GM23248 (cell line): ENCODE results near the gene BHLHE23. TPM values are rescaled to one million over a fixed set of nuclear protein-coding genes. Genes with fewer than 3 reads are reported as not detected.

Experiments used
- DNase-seq: peaks from one replicate; pipeline ENCODE4 v3.0.0-alpha.2; 2015
- H2AFZ ChIP-seq: fragments of 200-600 bp; sonication (generic); 2 replicates; pipeline ENCODE4 v1.6.1; 2016; ENCODE audit warnings: antibody characterized with exemption
- H3F3A ChIP-seq: fragments of 200-600 bp; sonication (generic); 2 replicates; pipeline ENCODE4 v1.6.1; 2016; ENCODE audit warnings: mild to moderate bottlenecking, antibody characterized with exemption, mixed run types; ENCODE audit not compliant: insufficient read depth
- H3K27ac ChIP-seq: fragments of 200-600 bp; sonication (generic); 2 replicates; pipeline ENCODE4 v1.5.1; 2016; ENCODE audit warnings: mild to moderate bottlenecking
- H3K27me3 ChIP-seq: fragments of 200-600 bp; sonication (generic); replicated peaks from 2 replicates; pipeline ENCODE4 v1.6.1; 2016; ENCODE audit warnings: mild to moderate bottlenecking; ENCODE audit not compliant: insufficient read depth
- H3K36me3 ChIP-seq: fragments of 200-600 bp; sonication (generic); 2 replicates; pipeline ENCODE4 v1.6.1; 2016; ENCODE audit warnings: low read depth, mild to moderate bottlenecking
- H3K4me1 ChIP-seq: fragments of 200-600 bp; sonication (generic); 2 replicates; pipeline ENCODE4 v1.6.1; 2016; ENCODE audit warnings: mild to moderate bottlenecking; ENCODE audit not compliant: insufficient read depth
- H3K4me2 ChIP-seq: fragments of 200-600 bp; sonication (generic); one replicate; pipeline ENCODE4 v1.6.1; 2016; ENCODE audit warnings: mild to moderate bottlenecking; ENCODE audit not compliant: unreplicated experiment
- H3K4me3 ChIP-seq: fragments of 200-600 bp; sonication (generic); 2 replicates; pipeline ENCODE4 v1.5.1; 2016; ENCODE audit warnings: mild to moderate bottlenecking
- H3K79me2 ChIP-seq: fragments of 200-600 bp; sonication (generic); 2 replicates; pipeline ENCODE4 v1.6.1; 2016; ENCODE audit warnings: mild to moderate bottlenecking; ENCODE audit not compliant: insufficient read depth
- H3K9ac ChIP-seq: fragments of 200-600 bp; sonication (generic); 2 replicates; pipeline ENCODE4 v1.6.1; 2016; ENCODE audit warnings: mild to moderate bottlenecking
- H3K9me2 ChIP-seq: fragments of 200-600 bp; sonication (generic); 2 replicates; pipeline ENCODE4 v1.6.1; 2016; ENCODE audit warnings: mixed run types, mild to moderate bottlenecking, moderate library complexity; ENCODE audit not compliant: insufficient read depth
- H3K9me3 ChIP-seq: fragments of 200-600 bp; sonication (generic); one replicate; pipeline ENCODE4 v1.6.1; 2017; ENCODE audit warnings: low read depth
- H4K20me1 ChIP-seq: fragments of 200-600 bp; sonication (generic); 2 replicates; pipeline ENCODE4 v1.6.0; 2016; ENCODE audit not compliant: insufficient read depth
- EZH2 ChIP-seq: fragments of 200-600 bp; sonication (generic); IDR thresholded peaks from 2 replicates; pipeline ENCODE4 v1.6.1; 2018; ENCODE audit warnings: antibody characterized with exemption, mild to moderate bottlenecking; ENCODE audit not compliant: insufficient read depth, poor library complexity, severe bottlenecking
- EZH2phosphoT487 ChIP-seq: fragments of 200-600 bp; sonication (generic); IDR thresholded peaks from 2 replicates; pipeline ENCODE4 v1.6.1; 2018; ENCODE audit warnings: antibody characterized with exemption, moderate library complexity, mild to moderate bottlenecking, low read depth; ENCODE audit not compliant: insufficient read depth
- WGBS, 2 experiments: methylation state at CpG; one replicate each; pipeline ENCODE4 v1.1.6; 2015 to 2017; ENCODE audit warnings: low lambda C conversion rate in 2 of 2, low coverage in 1 of 2; ENCODE audit errors: missing lambda C conversion rate in 2 of 2; 5-methylcytosine and 5-hydroxymethylcytosine counted together
- in situ Hi-C: fragments of 300-500 bp; cut with MboI; formaldehyde crosslinking; loops from 2 replicates; pipeline ENCODE4 v1.15.0; 2020
- polyA plus RNA-seq: library from polyadenylated mRNA; unstranded; fragments of >200 nt; fragmentation: Nextera tagmentation; extraction: Ambion mirVana; gene quantifications from 2 replicates; pipeline ENCODE4 v1.2.1, GENCODE V29; 2016
- total RNA-seq: library from RNA; depleted of rRNA; stranded (reverse); fragments of >200 nt; shearing (Covaris generic); gene quantifications from 2 replicates; pipeline ENCODE4 v1.2.3, GENCODE V29; 2014; rRNA removed

The BHLHE23 gene
- not detected in 2 replicates for total RNA-seq
- not detected in 2 replicates for polyA plus RNA-seq

DNA sequence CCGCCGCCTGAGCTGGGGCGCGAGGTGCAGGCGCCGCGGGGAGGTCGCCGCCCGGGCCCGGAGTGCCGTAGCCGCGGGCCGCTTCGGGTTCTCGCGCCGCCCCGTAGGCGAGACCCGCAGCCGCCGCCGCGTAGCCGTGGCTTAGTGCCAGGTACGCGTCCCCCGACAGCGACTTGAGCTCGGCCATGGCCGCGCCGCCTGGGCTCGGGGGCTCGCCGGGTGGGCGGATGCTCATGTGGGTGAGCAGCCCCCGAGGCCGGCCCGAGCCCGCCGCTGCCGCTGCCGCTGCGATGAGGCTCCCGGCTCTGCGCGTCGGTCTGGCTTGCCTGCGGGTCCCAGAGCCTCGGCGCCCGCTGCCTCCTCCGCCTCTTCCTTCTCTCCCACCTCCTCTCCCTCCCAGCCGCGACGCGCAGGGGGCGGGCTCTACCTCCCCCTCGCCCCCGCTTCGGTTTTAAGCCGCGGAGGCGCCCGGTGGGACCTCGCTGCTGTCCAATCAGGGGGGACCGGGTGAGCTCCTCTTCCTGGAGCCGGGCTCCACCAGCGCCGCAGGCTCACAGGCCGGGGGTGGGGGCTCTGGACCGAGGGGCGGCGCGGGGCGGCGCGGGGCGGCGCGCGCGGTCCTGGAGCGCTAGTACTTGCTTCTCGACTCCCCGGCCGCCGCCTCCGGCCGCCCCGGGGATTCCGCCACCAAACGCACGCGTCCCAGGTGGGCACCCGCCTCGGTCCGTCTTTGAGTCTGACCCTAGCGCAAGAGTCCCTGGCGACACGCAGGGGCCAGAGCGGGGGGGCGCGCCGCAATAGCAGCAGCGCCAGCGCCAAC is at the start of gene BHLHE23:
TSS of gene BHLHE23 (minus strand) at position 425 of the 820 bp plus-strand sequence. CDS start at position 235, 190 bp downstream.
- no peak for DNase-seq
- Histone ChIP-seq H3K79me2 (no peaks in the 10 kb centered on the region), H3K4me3 (no peak within 1 kb of the TSS), H3K9me3 (no peaks in the 10 kb centered on the region), H3K9ac (no peak within 1 kb of the TSS), H3K4me2 (no peak within 1 kb of the TSS), H3K4me1 (no peaks in the 10 kb centered on the region), H3K27ac (no peak within 1 kb of the TSS), H3K36me3 (no peaks in the 10 kb centered on the region), H4K20me1 (no peaks in the 10 kb centered on the region), H3K27me3 (peaks cover 82% of the 10 kb centered on the region), H2AFZ (no peak within 1 kb of the TSS), H3F3A (no peaks in the 10 kb centered on the region), H3K9me2 (no peaks in the 10 kb centered on the region)
- peak; percentile 81 for TF ChIP-seq EZH2
- TF ChIP-seq EZH2phosphoT487, result 0 out of 2 replicates have a peak, but pooled peaks have one; percentile 53
- in situ Hi-C loops, result no loop called here
- WGBS, 2 experiments, result 2 to 3% methylated on average over 62 to 76 of the region's 110 CpGs

DNA sequence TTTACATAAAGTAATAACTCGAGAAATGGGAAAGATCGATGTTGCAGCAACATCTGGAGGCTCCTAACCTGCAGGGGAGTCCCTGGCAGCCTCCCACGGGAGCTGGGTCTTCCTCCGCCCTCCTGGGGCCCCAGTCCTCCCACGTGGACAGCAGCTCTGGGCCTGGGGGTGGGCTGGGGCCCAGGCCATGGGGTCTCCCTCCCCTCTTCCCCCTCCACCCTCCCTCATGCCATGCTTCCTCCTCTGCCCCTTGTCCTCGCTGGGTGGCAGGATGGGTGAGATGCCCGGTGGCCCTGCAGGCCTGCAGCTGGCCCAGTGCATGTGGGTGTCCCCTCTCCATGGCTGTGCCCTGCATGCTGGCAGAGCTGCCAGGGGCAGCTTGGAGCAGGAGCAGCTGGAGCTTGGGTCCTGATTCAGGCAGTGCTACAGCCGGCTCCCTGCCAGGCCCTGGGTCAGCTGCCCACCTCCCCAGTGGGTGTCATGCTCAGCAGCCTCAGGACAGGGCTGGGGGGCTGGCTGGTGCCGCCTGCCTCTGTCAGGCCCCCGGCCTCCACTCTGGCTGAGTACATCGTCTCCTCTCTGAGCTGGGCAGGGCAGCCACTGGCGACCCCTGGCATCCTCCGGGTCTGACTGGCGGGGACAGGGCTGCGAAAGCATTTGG is 48.9 kb upstream of the BHLHE23 start:
- TF ChIP-seq EZH2 (no peak), EZH2phosphoT487 (no peak)
- WGBS, 2 experiments, result 29 to 36% methylated on average over 14 to 15 of the region's 15 CpGs
- Histone ChIP-seq H3K9me2 (no peaks in the 10 kb centered on the region), H3K9me3 (no peaks in the 10 kb centered on the region), H3K4me2 (no peak overlapping the region), H3F3A (peaks cover 10% of the 10 kb centered on the region), H3K27ac (no peak overlapping the region), H3K36me3 (no peaks in the 10 kb centered on the region), H4K20me1 (no peaks in the 10 kb centered on the region; the same call in 1 of the 2 replicates), H3K27me3 (peaks cover 29% of the 10 kb centered on the region), H3K4me3 (no peak overlapping the region), H3K79me2 (no peaks in the 10 kb centered on the region), H3K9ac (no peak overlapping the region), H2AFZ (no peak overlapping the region), H3K4me1 (no peaks in the 10 kb centered on the region)
- no peak for DNase-seq
- in situ Hi-C loops, result no loop called here

DNA sequence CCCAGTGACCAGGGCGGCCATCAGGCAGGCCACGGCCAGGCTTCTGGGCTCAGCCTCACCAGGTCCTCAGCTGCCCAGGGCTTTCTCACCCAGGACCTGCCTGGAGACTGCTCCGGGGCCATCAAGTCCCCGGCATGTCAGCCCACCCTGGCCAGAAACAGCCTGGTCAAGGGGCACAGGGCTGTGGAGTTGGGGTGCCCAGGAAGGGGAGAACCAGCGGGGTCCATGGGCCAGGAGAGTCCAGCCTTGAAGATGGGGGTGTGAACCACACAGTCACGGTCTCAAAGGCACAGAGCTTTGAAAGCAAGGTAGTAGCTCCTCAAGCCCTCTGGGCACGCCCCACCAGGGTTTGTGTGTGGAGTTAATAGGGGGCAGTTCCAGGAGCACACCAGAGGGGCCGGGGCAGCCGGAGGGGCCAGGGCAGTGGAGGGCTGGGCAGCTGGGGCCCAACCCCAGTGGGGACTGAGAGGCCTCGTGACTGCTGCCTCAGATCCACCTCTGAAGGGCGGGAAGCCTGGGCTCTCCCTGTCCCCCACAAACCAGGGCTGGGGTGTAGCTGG is 48.0 kb upstream of the BHLHE23 start:
- Histone ChIP-seq H3K9me3 (no peaks in the 10 kb centered on the region), H3F3A (peaks cover 10% of the 10 kb centered on the region), H3K9me2 (no peaks in the 10 kb centered on the region), H3K4me3 (no peak overlapping the region), H3K4me1 (no peaks in the 10 kb centered on the region), H3K9ac (no peak overlapping the region), H3K27ac (no peak overlapping the region), H3K4me2 (no peak overlapping the region), H3K79me2 (no peaks in the 10 kb centered on the region), H2AFZ (no peak overlapping the region), H3K27me3 (peaks cover 29% of the 10 kb centered on the region), H4K20me1 (no peaks in the 10 kb centered on the region; the same call in 1 of the 2 replicates), H3K36me3 (no peaks in the 10 kb centered on the region)
- DNase-seq, result no peak
- 58 to 61% methylated on average over 11 of the region's 11 CpGs for WGBS, 2 experiments
- in situ Hi-C loops, result no loop called here
- TF ChIP-seq EZH2phosphoT487 (no peak), EZH2 (no peak)

DNA sequence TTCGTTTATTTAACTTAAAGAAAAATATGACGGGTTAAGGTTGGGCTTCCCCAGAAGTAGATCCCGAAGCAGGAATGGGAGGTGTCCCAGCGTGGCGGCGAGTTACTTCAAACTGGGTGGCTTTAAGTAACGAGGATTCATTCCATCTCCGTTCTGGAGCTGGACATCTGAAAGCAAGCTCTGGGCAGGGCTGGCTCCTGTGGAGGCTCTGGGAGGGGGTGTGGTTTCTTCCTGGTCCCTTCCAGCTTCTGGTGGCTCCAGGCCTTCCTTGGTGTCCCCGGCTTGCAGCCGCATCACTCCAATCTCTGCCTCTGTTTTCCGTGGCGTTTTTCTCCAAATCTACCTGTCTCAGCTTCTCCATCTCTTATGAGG is 47.3 kb upstream of the BHLHE23 start:
- Histone ChIP-seq H3K36me3 (no peaks in the 10 kb centered on the region), H2AFZ (no peak overlapping the region), H3F3A (peaks cover 10% of the 10 kb centered on the region), H3K9ac (no peak overlapping the region), H3K27ac (no peak overlapping the region), H3K4me2 (no peak overlapping the region), H4K20me1 (no peaks in the 10 kb centered on the region; the same call in 1 of the 2 replicates), H3K9me3 (no peaks in the 10 kb centered on the region), H3K4me3 (no peak overlapping the region), H3K27me3 (peaks cover 29% of the 10 kb centered on the region), H3K9me2 (no peaks in the 10 kb centered on the region), H3K79me2 (no peaks in the 10 kb centered on the region), H3K4me1 (no peaks in the 10 kb centered on the region)
- DNase-seq, result no peak
- no peak for TF ChIP-seq EZH2
- no peak for TF ChIP-seq EZH2phosphoT487
- WGBS, 2 experiments, result 65 to 66% methylated on average over 12 of the region's 12 CpGs
- in situ Hi-C loops, result no loop called here
